HG03342 (cell line): Measurements from ENCODE around the gene ALG12.

Experiments
- ATAC-seq: cut with Tn5 transposase; IDR thresholded peaks from one replicate; pipeline ENCODE4 v1.9.1; 2021; ENCODE audit warnings: mild to moderate bottlenecking, moderate library complexity; ENCODE audit not compliant: unreplicated experiment

ALG12 gene

DNA sequence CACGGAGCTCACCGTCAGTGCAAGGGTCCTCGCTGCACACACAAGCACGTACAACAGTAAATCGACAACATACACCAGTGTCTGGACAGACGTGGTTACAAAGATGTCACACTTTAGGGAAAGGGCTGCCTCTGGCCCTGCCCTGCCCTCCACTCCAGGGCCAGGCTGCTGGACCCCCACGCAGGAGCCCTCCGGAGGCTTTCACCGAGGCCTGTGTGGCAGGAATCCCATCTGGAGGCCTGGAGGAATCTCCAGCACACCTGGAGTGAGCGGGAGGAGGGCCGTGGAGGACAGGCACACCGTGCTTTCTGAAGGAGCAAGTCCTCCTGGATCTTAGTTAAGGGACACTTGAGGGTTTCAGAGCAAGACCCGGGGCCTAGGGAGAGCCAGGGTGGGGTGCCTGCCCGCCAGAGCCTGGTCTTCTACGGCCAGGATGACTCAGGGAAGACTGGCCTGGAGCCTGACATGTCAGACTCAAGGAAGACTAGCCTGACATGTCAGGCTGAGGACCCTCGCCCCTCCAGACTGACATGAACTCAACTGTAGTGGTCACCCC is 40.2 kb upstream of the ALG12 start:
- no peak for ATAC-seq

DNA sequence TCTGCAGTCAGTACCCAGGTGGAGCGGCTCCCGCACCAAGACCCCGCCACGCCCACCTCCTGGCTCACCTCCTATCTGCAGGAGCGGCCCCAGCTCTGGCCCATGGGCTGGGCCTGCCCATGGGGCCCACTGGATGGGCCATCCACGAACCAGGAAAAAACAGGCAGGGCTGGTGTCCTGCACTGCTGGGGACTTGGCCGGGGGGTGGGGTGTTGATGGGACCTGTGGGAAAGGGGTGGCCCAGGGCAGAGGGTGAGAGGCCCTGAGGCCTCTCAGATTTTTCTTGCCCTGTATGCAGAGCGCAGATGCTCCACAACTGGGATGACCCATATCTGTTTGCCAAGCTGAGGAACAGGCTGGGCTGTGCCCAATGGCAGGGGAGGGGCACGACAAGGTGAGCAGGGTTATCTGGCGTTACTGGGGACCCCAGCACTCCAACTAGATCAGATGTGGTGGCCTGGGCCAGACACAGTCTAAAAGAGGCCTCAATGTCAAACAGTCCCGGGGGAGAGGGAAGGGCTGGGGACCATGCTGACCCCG is 39.7 kb upstream of the ALG12 start:
- ATAC-seq = no peak

DNA sequence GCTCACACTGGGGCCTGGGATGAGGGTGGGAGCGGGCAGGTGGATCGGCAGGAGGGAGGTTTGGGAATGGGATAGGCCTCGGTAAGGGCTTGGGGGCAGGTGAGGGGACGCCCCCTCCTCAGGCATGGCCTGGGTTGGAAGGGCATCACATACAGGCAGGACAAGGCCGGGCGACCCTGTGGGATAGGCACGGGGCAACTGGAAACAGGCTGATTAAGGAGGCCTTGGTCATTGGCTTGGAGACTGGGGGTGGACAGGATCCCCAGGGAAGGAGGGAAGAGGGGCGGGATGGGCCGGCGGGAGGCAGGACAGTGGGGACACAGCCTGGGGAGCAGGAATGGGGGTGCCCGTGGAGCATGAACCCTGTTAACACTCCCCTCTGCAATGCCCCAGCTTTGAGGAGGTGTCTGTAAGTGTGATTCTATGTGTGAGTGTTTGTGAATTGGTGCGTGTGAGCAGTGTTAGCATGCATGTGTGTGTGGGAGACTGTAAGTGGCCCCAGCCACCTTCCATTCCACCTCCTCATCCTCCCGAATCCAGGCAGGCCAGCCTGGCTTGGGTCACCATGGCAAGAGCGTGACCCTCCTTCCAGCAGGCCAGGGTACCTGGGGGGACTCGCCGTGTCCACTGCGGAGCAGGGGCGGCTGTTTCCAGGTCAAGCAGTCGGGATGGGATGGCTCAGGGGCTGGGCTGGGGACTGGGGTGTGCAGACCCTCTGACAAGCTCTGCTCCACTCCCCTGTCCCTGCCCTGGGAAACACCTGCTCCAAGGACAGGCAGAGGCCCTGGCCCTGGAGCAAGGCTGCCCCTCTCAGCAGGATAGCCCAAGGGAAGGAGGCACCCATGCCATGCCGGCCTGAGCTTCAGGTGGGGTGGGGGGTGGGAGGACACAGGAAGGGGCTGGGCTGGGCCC is 38.9 kb upstream of the ALG12 start:
- ATAC-seq = no peak

DNA sequence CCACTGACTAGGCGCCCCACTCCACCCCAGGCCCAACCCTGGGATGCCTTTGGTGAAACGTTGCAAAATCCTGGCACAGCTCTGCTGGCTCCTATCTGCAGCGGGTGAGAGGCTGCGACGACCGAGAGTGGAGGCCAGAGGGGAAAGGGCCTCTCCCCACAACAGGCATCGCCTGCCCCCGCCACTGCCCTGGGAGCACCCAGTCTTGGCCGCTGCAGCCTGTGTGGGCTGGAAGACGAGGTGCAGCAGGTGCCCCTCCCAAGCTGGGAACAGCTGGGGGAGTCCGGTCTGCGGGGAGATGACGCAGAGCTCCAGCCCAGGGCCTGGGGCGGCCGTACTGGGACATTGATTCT is 38.2 kb upstream of the ALG12 start:
- no peak for ATAC-seq

DNA sequence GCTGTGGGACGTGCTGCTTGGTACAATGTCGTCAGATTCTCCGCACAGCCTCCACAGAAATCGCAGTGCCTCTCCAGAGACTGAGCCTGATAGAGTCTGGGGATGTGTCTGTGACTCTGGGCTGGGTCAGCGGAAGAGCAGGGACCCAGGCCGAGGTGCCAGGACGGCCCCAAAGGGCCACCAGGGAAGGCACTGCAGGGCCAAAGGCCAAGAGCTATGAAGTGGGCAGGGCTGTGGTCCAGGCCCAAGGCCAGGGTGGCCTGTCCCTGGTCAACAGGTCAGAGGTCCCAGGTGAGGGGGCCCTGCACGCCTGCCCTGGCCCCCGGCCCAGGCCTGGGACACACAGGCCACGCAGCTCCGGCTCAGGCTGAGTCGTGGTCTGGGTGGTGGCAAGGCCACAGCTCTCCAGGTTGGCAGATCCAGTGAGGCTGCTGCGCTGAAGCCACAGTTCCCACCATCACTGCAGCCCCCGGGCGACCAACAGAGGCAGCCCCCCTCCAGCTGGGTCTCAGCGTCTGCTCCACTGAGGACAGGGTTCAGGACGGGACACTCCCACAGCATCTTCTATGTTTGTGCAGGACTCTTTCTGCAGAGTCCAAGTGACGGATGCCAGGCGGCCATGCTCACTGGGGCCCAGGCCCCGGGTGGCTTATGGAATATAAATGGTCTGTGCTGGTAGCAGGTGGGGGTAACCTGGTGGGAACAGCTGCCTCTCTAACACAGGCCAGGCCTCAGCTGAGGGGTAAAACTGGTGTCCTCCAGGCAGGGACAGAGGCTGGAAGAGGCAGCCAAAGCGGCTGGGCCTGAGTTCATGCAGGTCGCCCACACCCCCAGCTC is 37.6 kb upstream of the ALG12 start:
- ATAC-seq = no peak

DNA sequence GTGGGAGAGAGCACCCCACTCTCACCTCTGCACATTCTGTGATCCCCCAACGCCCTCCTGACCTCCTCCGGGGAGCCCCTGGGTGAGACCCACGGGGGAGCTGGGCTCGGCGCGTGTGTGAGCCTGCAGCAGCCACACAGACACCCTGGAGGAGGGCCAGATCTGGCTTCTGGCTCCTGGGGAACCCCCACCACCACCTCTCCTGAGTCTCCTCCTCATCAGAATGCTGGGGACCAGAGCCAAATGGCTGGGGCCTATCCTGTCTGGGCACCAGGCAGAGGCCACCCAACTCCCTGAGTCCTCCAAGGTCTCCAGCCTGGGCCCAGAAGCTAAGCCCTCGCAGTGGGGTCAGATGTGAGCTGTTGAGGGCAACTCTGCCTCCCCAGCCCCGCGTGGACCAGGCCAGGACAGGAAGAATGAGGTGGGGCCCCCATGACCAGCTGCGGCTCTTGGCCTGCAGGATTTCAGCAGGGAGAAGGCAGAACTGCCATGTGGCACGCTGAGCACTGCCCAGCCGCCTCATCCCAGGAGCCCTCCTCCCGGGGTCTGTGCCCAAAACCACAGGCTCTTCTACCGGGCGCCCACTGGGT is 36.8 kb upstream of the ALG12 start:
- ATAC-seq = no peak

DNA sequence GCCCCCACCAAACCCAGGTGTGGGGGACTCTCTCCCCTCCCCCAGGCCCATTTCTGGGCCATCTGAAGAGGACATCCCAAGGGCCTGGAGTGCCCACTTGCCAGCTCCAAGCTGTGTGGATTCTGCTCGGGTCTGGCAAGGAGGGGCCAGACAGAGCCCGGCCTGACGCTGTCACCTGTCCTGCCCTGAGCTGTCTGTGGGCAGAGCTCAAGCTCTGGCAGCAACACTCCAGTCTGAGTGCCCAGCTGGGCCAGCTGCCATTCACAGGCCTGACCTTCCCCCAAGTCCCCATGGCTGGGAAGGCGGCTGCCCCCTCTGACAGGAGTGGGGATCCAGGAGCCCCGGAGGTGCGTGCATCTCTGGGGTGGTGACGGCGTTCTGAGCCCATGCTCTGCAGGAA is 36.1 kb upstream of the ALG12 start:
- ATAC-seq = no peak

DNA sequence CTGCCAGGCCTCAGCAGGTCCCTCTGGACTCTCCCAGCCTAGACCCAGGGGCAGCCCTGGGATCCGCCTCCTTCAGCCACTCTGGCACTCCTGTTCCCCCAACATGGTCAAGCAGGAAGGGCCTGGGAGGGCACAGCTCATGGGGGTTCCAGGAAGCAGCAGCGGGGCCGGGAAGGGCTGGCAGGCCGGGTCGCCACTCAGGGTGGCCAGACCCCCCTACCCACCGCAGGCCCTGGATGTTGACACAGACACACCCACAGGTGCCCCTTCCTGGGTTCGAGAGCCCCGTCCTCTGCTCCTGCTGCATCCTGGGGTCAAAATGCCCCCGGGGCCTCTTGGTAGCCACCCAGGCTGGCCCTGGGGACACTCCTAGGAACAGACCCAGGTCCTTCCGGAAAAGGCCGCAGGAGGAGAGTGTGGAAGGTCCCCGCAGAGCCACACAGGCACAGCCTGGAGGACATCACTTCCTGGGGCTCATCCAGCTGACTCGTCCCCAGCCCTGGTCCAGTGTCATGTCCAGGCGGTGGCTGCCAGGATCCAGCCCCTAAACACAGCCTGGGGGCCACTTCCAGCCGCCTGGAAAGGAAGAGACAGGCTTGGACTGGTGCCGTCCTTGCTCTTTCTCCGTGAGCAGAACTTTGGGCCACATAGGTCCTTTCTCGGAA is 35.6 kb upstream of the ALG12 start:
- ATAC-seq = no peak

DNA sequence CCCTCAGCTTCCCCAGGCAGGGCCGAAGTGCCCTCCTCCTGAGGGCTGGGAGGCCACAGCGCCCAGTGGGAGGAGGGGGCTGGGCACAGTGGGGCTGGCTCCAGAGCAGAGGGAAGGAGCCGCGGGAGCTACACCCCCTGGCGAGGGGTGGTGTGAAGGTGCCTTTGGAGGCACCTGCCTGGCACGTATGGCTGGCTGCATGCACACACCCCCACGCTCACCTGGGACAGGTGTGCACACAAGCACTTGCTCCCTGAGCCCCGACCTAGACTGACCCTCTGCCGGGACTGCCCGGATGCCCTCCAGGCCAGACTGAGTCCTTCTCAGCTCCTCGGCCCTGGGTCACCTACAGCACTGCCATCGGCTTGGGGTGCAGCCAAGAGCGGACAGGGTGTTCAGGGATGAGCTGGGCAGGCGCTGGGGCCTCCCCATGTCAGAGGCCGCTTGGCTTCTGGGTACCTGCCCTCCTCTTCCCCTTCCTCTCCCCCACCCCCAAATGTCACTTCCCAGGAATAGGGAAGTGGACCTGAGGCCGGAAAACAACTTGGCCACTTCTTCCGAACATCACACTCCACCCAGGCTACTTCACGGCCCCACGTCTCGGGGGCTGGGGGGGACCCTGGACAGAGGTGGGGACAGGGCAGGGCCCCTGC is 34.9 kb upstream of the ALG12 start:
- no peak for ATAC-seq

DNA sequence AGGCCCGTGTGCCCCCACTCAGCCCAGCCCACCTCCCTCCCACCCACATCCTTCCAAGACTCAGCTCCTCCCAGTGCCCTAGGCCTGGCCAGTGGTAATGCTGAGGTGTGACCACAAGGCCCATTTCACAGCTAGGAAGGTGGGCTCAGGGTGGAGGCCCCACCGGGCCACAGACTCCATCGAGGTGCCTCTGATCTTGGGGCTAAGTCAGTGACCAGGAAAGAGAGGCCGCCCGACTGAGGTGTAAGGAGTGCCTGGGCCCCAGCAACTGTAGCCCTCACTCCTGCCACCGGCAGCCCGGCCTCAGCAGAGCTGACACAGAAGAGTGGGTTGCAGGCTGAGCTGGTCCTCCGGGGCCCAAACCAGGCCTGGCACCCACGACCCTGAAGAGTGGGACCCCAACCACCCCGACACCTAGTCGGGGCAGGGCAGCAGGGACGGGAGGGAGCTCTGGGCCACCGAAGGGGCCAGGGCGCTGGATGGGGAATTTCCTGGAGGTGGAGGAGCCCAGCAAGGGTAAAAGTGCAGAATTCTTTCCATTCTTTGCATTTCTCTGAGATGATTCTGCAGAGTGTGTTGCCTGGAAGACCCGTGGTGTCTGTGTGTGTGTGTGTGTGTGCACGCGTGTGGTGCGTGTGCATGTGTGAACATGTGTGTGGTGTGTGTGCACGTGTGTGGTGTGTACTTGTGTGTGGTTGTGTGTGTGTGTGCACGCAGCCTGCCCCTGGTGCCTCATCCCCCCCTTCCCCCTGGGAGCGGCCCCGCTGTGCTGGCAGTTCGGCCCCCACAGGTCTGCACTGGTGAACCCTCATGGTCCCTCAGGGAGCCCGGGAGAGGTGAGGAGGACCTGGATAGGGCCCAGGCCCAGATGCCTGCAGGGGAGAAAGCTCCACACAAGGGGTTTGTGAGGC is 34.0 kb upstream of the ALG12 start:
- no peak for ATAC-seq

DNA sequence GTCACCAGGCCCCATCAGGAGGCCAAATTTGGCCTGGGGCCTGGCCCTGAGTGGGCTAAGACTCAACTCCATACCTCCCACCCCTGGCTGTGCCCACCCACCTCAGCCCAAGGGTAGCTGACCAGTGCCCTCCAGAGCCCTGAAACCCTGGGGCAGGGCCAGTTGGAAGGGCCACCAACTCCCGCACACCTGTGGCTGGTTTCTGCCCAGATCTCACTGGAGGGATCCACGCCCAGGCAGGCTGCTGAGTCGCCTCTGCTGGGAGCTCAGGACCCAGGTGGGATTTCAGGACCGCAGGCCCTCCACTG is 33.4 kb upstream of the ALG12 start:
- ATAC-seq = no peak

DNA sequence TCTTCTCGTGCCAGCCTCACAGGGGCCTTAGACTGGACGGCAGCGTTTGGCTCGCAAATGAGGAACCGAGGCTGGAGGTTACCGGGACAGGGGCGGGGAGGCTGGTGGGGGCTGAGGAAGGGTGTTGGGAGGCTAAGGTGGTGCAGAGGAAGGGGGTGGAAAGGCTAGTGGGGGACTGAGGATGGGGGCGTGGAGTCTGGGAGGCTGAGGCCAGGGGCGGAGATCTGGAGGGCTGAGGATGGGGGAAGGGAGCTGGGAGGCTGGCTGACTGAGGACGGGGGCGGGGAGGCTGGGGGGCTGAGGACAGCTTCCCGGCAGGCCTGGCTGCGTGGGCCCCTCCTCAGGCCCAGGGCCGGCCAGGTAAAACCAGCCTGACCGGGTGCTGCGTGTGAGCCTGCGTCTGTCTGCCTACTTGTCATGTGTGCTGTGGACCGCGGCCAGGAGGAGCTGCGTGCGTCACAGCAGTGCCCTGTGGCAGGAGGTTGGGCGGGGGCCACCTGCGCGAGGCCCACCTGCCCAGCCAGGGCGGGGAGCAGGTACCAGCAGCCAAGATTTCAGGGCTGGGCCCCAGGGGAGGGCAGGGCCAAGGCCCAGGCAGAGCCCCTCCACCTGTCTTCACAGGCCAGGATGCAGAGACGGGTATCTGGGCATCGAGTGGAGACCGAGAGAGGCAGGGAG is 32.9 kb upstream of the ALG12 start:
- no peak for ATAC-seq

DNA sequence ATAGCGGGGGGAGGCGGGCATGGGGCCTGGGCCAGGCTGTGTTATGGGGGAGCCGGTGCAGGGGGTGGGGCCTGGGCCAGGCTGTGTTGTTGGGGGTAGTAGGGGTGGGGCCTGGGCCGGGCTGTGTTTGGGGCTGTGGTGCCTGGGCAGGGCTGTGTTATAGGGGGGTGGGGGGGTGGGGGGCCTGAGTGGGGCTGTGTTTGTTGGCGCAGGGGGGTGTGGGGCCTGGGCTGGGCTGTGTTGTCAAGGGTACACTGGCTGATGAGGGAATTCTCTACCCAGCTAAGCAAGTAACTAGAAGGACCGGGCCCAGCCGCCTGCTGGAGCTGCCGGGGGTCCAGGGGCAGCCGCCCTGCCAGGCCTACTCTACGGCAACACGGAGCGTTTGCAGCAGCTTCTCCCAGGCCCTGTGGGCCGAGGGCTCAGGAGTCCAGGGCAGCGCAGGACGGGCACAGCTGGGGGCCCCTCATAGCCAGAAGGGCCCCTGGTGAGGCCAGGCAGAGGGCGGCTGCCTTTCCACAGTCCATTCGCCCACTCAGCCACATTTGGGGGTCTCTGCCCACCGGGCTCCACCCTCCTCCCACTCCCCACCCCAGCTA is 32.3 kb upstream of the ALG12 start:
- no peak for ATAC-seq

DNA sequence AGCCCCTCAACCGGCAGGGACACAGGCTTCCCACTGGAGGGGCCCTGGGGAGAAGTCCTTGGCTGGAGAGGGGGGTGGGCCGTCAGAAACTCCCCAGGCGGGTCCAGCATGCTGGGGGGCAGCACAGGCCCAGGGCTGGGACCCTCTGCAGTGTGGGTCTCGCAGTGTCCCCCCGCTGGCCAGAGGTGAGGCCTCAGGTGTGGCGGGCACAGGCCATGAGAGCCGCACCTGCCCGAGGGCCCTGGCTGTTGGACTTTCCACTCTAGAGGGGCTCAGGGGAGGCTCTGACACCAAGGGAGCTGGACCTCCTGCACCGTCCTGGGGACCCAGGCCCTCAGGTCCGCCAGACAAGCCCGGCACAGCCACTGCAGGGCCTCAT is 31.7 kb upstream of the ALG12 start:
- no peak for ATAC-seq

DNA sequence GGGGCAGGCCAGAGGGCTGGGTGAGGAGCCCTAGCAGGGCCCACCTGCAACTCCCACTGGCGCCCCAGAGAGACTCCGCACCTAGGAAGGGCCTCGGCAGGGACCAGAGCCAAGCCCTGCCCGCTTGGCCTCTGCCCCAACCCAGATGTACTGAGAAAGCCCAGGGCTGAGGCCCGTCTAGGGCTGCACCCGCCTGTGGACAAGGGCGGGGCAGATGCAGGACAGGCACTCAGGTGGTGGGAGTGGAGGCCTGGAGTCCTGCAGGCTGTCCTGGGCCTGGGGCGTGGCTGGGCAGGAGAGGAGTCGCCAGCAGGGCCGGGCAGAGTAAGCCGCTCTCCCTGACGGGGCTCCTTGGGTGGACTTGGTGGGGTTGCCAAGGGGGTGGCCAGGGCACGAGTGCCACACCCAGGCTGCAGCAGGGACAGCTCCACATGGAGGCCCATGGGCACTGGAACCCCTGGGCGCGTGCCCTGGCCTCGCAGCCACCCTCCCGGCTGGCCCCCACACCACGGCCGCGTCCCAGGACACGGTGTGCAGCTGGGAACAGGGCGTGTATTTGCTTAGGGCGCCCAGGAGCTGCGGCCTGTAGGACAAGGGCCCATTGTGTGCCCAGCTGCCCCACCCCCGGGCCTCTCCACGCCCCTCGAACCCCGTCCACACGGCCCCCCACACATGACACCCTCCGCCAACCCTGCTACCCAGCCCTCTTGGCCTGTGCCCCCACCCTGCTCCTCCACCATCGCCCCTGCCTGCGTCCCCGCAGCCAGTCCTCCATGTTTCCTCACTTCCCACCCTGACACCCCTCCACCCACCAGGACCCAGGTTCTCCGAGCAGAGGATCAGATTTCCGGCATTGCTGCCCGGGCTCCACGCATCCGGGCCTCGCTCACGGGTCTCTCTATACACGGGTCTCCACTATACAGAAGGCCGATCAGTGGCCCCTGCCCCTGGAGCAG is 31.0 kb upstream of the ALG12 start:
- ATAC-seq = no peak

DNA sequence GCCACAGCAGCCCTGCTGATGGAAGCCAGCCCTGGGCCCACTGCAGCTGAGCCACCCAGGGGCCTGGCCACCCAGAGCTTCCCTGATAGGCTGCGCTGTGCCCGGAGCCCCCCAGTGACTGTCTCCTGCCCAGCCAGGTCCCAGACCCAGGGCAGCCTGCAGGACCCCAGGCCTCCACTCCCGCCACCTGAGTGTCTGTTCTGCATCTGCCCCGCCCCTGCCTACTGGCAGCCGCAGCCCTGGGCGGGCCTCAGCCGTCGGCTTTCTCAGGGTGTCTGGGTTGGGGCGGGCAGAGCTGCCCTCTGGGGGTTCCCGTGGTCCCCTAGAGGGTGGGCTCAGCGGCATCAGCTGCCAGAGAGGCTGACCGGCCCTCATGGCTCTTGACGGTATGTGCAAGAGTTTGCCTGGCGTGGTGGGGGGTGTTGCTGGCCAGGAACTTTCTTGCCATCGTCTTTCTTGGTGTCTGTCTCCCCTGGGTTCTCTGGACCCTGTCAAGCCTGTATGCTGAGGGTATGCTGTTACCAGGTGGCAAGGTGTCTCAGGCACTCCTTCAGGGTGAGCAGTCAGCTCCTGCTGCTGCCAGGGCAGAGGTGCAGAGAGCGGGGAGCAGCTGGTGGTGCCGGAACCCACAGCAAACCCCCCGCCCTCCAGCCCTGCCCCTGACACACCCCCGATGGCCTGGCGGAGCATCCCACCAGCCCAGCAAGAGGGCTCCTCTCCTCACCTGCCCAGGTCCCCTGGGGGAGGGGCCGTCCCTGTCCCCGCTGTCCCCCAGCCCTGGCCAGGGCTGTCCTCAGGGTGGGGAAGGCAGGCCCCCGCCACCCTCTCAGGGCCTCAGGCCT is 30.1 kb upstream of the ALG12 start:
- ATAC-seq = no peak

DNA sequence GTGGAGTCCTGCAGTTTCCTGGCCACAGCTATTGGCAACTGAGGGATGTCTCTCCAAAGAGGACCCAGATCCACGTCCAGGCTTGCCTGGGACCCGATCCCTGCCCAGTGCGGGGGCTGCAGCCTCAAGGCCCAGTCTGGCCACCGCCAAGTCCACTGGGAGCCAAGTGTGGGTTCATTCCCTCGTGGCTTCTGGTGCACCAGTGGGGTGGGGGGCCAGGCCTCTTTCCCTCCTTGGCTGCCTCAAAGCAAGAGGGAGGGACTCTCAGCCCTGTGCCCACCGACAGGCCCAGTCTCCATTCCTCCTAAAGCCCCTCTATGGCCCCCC is 29.0 kb upstream of the ALG12 start:
- ATAC-seq = no peak
